ENCODE measurements around the gene RCE1.

The RCE1 gene

DNA sequence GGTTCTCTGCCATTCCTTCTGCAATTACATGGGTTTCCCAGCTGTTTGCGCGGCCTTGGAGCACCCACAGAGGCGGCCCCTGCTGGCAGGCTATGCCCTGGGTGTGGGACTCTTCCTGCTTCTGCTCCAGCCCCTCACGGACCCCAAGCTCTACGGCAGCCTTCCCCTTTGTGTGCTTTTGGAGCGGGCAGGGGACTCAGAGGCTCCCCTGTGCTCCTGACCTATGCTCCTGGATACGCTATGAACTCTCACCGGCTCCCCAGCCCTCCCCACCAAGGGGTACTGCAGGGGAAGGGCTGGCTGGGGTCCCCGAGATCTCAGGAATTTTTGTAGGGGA is 2.6 kb downstream of the RCE1 start:
- Histone ChIP-seq H3K27me3 (ENCODE audit: control insufficient read depth in 1 of 2, insufficient read depth in 2 of 2, low read length in 2 of 2) (no peaks in the 10 kb centered on the region), H3K36me3 (ENCODE audit: insufficient read depth, low read length) (peaks cover 24% of the 10 kb centered on the region)

DNA sequence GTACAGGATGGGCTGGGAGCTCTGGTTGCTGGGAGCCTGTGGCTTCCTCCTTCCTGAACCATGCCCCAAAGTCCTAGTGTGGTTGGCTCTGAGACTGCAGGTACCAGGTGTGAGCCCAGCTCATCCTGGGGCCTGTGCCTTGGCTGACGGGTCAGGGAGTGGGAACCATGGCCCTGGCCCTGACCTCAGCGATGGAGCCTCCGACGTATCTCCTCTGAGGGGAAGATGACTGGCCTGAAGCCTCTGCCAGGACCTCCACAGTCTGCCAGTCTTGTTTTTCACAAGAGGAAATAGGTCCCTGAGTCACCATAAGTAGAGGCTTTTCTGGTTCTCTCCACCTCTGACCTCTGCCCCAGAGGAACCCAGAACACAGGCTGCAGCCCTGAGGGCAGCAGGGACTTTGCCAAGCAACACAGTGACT is 3.4 kb downstream of the RCE1 start:
- H3K36me3 ChIP-seq (ENCODE audit: insufficient read depth, low read length), result peaks cover 24% of the 10 kb centered on the region
- no peak overlapping the region for H3K27ac ChIP-seq (ENCODE audit: low read depth, low read length)
- no peaks in the 10 kb centered on the region for H3K9me3 ChIP-seq (ENCODE audit: low read length)
- H3K9ac ChIP-seq (ENCODE audit: low read length), result no peak overlapping the region
- H3K4me1 ChIP-seq (ENCODE audit: insufficient read depth, low read length), result peaks cover 23% of the 10 kb centered on the region
- H3K4me3 ChIP-seq (ENCODE audit: low read depth in 1 of 2, low read length in 2 of 2), result no peak overlapping the region
- H3K27me3 ChIP-seq (ENCODE audit: control insufficient read depth in 1 of 2, insufficient read depth in 2 of 2, low read length in 2 of 2), result no peaks in the 10 kb centered on the region

More for the DNA sequence above, 2.6 kb downstream of the RCE1 start:
- Histone ChIP-seq H3K4me3 (ENCODE audit: low read depth in 1 of 2, low read length in 2 of 2) (no peak overlapping the region), H3K27ac (ENCODE audit: low read depth, low read length) (no peak overlapping the region), H3K9ac (ENCODE audit: low read length) (no peak overlapping the region), H3K4me1 (ENCODE audit: insufficient read depth, low read length) (peaks cover 27% of the 10 kb centered on the region), H3K9me3 (ENCODE audit: low read length) (no peaks in the 10 kb centered on the region)

DNA sequence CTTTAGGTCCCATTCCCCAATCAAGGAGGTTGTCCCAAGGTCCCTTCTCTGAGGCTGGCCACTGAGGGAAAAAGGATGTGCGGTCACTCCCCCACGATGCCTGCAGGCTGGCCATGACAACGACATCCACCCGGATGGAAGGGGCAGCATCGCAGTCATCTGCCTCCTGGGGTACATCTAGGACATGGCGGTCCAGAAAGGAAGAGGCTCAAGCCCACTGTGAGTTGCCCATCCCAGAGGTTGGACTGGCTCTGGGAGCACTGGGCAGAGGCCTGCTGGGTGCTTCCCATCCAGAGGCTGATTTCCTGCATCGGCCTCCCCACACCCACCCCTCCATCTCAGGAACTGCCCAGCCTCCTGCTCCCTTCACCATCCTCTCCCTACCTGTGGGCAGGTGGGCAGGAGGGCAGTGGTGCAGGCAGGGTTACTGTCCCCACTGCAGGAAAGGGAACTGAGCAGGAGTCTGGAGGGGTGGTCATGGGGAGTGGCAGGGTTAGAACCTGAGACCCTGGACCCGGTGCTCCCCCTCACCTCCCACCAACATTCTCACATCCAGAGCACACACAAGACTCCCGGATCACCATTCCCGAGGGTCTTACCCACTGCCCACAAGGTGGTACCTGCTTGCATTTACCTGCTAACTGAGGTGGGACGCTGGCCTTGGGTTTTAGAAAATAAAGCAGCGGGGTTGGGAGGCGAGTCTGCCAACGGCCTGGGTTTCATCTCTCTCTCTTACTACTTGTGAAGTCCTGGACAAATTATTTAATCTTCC is 4.4 kb downstream of the RCE1 start:
- Histone ChIP-seq H3K4me1 (ENCODE audit: insufficient read depth, low read length) (peaks cover 14% of the 10 kb centered on the region), H3K27ac (ENCODE audit: low read depth, low read length) (no peak overlapping the region), H3K9ac (ENCODE audit: low read length) (no peak overlapping the region), H3K9me3 (ENCODE audit: low read length) (no peaks in the 10 kb centered on the region), H3K4me3 (ENCODE audit: low read depth in 1 of 2, low read length in 2 of 2) (no peak overlapping the region), H3K27me3 (ENCODE audit: control insufficient read depth in 1 of 2, insufficient read depth in 2 of 2, low read length in 2 of 2) (no peaks in the 10 kb centered on the region), H3K36me3 (ENCODE audit: insufficient read depth, low read length) (peaks cover 24% of the 10 kb centered on the region)

DNA sequence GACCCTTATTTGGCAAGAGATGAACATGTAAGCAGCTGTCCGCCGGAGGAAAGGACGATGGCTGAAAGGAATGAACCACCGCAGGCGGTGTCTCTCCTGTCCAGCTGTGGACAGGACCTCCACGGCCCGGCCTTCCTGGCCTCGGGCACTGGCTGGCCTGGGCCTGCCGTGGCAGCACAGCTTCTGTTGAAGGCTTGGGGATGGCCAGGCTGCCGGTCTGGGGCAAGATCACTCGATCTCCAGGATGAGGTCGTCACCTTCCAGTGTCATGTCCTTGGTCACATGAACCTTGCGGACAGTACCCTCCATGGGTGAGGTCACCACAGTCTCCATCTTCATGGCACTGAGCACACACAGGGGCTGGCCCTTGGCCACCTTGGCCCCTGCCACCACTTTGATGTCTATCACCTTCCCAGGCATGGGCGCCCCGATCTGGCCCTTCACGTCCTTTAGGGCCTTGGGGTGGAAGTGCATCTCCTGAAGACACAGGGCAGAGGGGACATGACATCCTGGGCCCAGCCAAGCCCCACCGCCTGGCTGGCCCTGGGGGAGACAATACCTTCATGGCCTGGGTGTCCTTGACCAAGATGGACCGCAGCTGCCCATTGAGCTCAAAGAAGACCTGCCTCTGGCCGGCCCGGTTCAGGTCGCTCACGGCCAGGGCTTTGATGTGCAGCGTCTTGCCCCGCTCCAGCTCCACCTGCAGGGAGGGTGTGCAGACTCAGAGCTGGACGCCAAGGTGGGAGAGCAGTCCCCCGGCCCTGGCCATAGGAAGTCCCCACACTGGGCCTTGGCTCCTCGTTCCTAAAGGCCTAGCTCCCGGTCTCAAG is 5.6 kb downstream of the RCE1 start:
- Histone ChIP-seq H3K9me3 (ENCODE audit: low read length) (no peaks in the 10 kb centered on the region), H3K4me3 (ENCODE audit: low read depth in 1 of 2, low read length in 2 of 2) (no peak overlapping the region), H3K36me3 (ENCODE audit: insufficient read depth, low read length) (peaks cover 24% of the 10 kb centered on the region), H3K9ac (ENCODE audit: low read length) (no peak overlapping the region), H3K27ac (ENCODE audit: low read depth, low read length) (no peak overlapping the region), H3K27me3 (ENCODE audit: control insufficient read depth in 1 of 2, insufficient read depth in 2 of 2, low read length in 2 of 2) (no peaks in the 10 kb centered on the region), H3K4me1 (ENCODE audit: insufficient read depth, low read length) (peaks cover 12% of the 10 kb centered on the region)

DNA sequence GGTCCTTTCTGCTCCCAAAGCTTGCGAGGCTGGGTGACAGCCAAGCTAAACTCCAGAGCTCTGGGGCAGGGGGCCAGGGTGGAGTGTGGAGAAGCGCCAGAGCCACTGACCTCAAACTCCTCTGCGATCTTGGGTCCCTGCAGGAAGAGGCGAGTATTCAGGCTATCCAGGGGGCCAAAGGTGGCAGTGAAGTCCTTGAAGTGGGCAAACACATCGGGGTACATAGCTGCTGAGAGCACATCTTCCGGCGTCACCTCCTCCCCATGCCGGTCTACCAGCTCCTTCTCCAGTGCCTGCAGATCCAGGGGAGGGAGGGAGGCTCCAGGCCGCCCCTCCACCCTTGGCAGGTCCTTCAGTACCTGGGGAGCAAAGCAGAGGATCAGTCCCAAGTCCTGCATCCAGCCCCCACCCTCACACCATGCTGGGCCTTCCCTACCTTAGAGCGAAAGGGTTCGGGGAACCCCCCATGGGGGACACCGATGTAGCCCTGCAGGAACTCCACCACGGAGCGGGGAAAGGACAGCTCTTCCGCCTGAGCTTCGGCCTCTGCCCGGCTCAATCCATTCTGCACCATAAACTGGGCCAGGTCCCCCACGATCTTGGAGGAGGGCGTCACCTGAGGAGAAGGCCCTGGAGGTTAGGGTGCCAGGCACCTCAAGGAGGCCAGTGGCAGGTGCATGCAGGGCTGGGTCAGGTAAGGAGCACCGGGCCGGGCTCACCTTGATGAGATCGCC is 6.4 kb downstream of the RCE1 start:
- Histone ChIP-seq H3K27ac (ENCODE audit: low read depth, low read length) (no peak overlapping the region), H3K4me1 (ENCODE audit: insufficient read depth, low read length) (peaks cover 5% of the 10 kb centered on the region), H3K27me3 (ENCODE audit: control insufficient read depth in 1 of 2, insufficient read depth in 2 of 2, low read length in 2 of 2) (no peaks in the 10 kb centered on the region), H3K9me3 (ENCODE audit: low read length) (no peaks in the 10 kb centered on the region), H3K4me3 (ENCODE audit: low read depth in 1 of 2, low read length in 2 of 2) (no peak overlapping the region), H3K36me3 (ENCODE audit: insufficient read depth, low read length) (peaks cover 23% of the 10 kb centered on the region), H3K9ac (ENCODE audit: low read length) (no peak overlapping the region)

DNA sequence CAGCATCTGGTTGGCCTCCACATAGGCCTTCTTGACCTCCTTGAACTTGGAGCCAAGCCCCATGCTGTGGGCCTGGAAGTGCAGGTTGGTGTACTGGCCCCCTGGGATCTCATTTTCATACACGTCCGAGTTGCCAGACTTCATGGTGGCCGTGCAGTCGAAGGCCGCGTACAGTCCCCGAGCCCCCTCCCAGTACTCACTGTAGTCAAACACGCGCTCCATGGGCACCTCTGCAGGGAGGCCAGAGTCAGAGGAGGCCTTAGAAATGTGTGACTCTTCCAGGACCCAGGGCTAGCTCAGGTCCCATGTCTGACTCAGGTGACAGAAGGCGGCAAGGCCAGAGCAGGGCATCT is 7.0 kb downstream of the RCE1 start:
- Histone ChIP-seq H3K4me1 (ENCODE audit: insufficient read depth, low read length) (peaks cover 2% of the 10 kb centered on the region), H3K27ac (ENCODE audit: low read depth, low read length) (no peak overlapping the region), H3K36me3 (ENCODE audit: insufficient read depth, low read length) (peaks cover 18% of the 10 kb centered on the region), H3K9me3 (ENCODE audit: low read length) (no peaks in the 10 kb centered on the region), H3K9ac (ENCODE audit: low read length) (no peak overlapping the region), H3K4me3 (ENCODE audit: low read depth in 1 of 2, low read length in 2 of 2) (no peak overlapping the region), H3K27me3 (ENCODE audit: control insufficient read depth in 1 of 2, insufficient read depth in 2 of 2, low read length in 2 of 2) (no peaks in the 10 kb centered on the region)

DNA sequence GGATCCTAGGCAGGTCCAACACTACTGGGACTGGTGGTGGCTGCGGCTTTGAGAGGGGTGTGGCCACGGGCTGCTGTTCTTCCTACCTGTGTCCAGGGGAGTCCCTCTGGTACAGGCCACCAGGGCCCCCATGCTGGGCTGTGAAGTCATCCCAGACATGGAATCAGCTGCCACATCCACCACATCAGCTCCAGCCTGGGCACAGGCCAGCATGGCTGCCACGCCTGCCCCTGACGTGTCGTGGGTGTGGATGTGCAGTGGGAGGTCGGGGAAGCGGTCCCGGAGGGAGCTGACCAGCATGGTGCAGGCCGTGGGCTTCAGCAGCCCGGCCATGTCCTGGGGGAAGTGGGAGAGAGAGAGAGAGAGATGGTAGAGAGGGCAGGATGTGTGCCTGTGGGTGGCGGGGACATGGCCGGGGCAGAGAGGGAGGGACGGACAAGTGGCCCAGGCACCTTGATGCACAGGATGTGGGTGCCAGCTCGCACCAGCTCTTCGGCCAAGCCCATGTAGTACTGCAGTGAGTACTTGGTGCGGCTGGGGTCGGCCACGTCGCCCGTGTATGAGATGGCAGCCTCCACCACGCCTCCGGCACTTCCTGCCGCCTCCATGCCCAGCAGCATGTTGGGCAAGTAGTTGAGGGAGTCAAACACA is 7.5 kb downstream of the RCE1 start:
- no peak overlapping the region for H3K9ac ChIP-seq (ENCODE audit: low read length)
- H3K4me3 ChIP-seq (ENCODE audit: low read depth in 1 of 2, low read length in 2 of 2), result no peak overlapping the region
- no peaks in the 10 kb centered on the region for H3K27me3 ChIP-seq (ENCODE audit: control insufficient read depth in 1 of 2, insufficient read depth in 2 of 2, low read length in 2 of 2)
- H3K4me1 ChIP-seq (ENCODE audit: insufficient read depth, low read length), result peaks cover 6% of the 10 kb centered on the region
- peaks cover 13% of the 10 kb centered on the region for H3K36me3 ChIP-seq (ENCODE audit: insufficient read depth, low read length)
- no peaks in the 10 kb centered on the region for H3K9me3 ChIP-seq (ENCODE audit: low read length)
- no peak overlapping the region for H3K27ac ChIP-seq (ENCODE audit: low read depth, low read length)

DNA sequence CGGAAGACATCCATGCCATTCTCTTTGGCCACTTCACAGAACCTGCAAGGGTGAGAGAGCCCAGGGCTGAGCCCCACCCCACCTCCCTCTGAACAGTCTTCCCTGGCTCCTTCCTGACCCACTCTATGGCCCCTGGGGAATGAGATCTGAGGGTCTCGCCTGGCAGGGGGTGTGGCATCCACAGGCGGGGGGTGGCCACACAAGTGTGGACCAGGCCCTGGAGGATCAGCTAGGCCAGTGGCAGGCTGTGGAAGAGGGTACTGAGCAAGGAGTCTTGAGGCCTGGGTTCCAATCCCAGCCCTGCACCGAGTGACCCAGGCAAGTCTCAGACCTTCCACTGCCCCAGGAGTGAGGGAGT is 8.0 kb downstream of the RCE1 start:
- Histone ChIP-seq H3K27me3 (ENCODE audit: control insufficient read depth in 1 of 2, insufficient read depth in 2 of 2, low read length in 2 of 2) (no peaks in the 10 kb centered on the region), H3K9ac (ENCODE audit: low read length) (no peak overlapping the region), H3K4me3 (ENCODE audit: low read depth in 1 of 2, low read length in 2 of 2) (no peak overlapping the region), H3K36me3 (ENCODE audit: insufficient read depth, low read length) (peaks cover 8% of the 10 kb centered on the region), H3K4me1 (ENCODE audit: insufficient read depth, low read length) (peaks cover 7% of the 10 kb centered on the region), H3K27ac (ENCODE audit: low read depth, low read length) (no peak overlapping the region), H3K9me3 (ENCODE audit: low read length) (no peaks in the 10 kb centered on the region)

DNA sequence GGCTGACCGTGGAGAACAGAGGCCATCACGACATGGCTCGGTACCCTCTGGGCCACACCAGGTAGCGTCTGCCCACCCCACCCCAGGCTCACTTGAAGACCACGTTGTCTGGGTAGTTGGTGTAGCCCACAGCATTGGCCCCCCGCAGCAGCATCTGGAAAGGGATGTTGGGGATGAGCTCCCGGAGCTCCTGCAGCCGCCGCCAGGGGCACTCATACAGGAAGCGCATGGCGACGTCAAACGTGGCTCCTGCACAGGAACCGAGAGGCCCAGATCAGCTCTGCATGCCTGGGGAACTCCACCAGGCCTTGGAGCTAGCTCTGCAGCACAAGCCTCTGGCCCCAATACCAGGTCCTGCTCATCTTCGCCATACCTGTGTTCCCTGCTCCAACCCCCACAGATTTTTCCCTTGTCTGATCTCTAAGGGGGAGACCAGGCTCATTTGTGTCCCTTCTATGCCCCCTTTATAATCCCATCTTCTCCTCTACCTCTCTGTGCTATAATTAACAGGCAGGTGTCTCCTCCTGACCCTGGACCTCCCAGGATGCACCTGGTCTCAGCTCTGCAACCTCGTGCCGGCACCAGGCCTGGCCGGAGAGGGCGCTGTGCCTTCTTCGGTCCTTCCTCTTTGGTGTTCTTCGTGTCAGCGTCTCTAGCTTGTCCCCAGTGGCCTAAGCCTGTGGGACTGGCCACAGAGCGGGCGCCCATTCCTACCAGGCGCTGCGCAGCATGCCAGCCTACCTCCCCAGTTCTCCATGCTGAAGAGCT is 8.6 kb downstream of the RCE1 start:
- H3K27me3 ChIP-seq (ENCODE audit: control insufficient read depth in 1 of 2, insufficient read depth in 2 of 2, low read length in 2 of 2), result no peaks in the 10 kb centered on the region
- H3K27ac ChIP-seq (ENCODE audit: low read depth, low read length), result no peak overlapping the region
- H3K4me3 ChIP-seq (ENCODE audit: low read depth in 1 of 2, low read length in 2 of 2), result no peak overlapping the region
- H3K9me3 ChIP-seq (ENCODE audit: low read length), result no peaks in the 10 kb centered on the region
- peaks cover 2% of the 10 kb centered on the region for H3K36me3 ChIP-seq (ENCODE audit: insufficient read depth, low read length)
- no peak overlapping the region for H3K9ac ChIP-seq (ENCODE audit: low read length)
- H3K4me1 ChIP-seq (ENCODE audit: insufficient read depth, low read length), result peaks cover 7% of the 10 kb centered on the region

DNA sequence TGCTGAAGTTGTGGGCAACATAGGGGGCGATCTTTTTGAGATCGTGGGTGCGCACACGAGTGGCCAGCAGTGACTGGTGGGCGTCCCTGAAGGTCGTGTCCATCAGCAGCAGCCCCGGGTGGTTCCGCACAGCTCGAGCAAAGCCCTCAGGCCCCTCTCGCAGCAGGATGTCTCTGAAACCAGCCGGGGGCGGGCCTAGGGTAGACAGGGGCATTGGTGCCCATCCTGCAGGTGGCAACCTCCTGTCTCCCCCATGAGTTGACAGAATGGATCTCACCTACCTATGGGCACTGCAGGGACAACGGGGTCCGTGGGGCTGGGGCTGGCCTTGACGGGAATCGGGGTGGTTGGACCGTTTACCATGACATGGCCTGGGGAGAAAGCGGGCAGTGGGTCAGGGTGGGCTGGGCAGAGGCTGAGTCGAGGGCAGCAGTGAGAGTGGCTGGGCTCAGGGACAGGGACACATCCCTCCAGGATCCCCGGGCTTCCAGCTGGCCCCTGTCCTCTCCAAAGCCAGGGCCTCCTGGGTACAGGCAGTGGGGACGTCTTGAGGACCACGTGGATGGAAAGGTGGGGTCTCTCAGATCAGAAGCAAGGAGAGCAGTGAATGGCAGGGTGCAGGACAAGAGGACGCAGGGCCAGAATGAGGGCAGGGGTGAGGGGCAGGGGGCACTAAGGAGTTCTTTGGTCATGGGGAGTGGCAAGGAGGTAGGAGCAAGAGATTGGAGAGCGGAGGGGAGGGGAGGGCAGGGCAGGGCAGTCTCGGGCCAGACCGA is 9.4 kb downstream of the RCE1 start:
- no peak overlapping the region for H3K27ac ChIP-seq (ENCODE audit: low read depth, low read length)
- H3K4me1 ChIP-seq (ENCODE audit: insufficient read depth, low read length), result peaks cover 7% of the 10 kb centered on the region
- H3K9ac ChIP-seq (ENCODE audit: low read length), result no peak overlapping the region
- no peaks in the 10 kb centered on the region for H3K9me3 ChIP-seq (ENCODE audit: low read length)
- no peak overlapping the region for H3K4me3 ChIP-seq (ENCODE audit: low read depth in 1 of 2, low read length in 2 of 2)
- H3K27me3 ChIP-seq (ENCODE audit: control insufficient read depth in 1 of 2, insufficient read depth in 2 of 2, low read length in 2 of 2), result no peaks in the 10 kb centered on the region
- H3K36me3 ChIP-seq (ENCODE audit: insufficient read depth, low read length), result no peaks in the 10 kb centered on the region
